GM12878 (cell line): ENCODE data around the gene METTL21A. TPM values are rescaled to one million over a fixed set of nuclear protein-coding genes. Genes with fewer than 3 reads are reported as not detected.

Experiments
- ATAC-seq: fragments of 200-7000 bp; cut with Tn5 transposase; 3 replicates; pipeline ENCODE4 v1.9.1; 2020; ENCODE audit warnings: mild to moderate bottlenecking, moderate library complexity
- BruUV-seq: library from RNA; stranded (reverse); fragments of 400-500 nt; replicated peaks from 2 replicates; lab custom pipeline; 2021; lab: Mats Ljungman, UMichigan
- CTCF ChIA-PET: fragments of 300-600 bp; sonication (Branson Sonifier 250); formaldehyde crosslinking; extraction: SDS; loops from one replicate; lab custom pipeline; 2021; ENCODE audit warnings: inconsistent platforms; lab: Yijun Ruan, JAX
- POLR2A ChIA-PET: fragments of 350-600 bp; formaldehyde crosslinking; extraction: SDS; loops from one replicate; lab custom pipeline; 2021; ENCODE audit warnings: inconsistent platforms; lab: Charles Lee
- RAD21 ChIA-PET: fragments of 300-600 bp; sonication (Branson Sonifier 250); formaldehyde crosslinking; loops from one replicate; lab custom pipeline; 2023; ENCODE audit warnings: antibody characterized with exemption; ENCODE audit not compliant: unreplicated experiment; lab: Charles Lee
- SMC1A ChIA-PET: fragments of 300-600 bp; sonication (Branson Sonifier 250); formaldehyde crosslinking; loops from one replicate; lab custom pipeline; 2023; ENCODE audit not compliant: unreplicated experiment, uncharacterized antibody; lab: Charles Lee
- DNase-seq: peaks from one replicate; pipeline ENCODE4 v3.0.0-alpha.2; 2011; ENCODE audit warnings: low read depth, low spot score
- FAIRE-seq: peaks from 3 replicates; lab custom pipeline; 2011; peaks lifted over from hg19 to GRCh38; lab: Jason Lieb, UNC
- H2AFZ ChIP-seq: 2 replicates; pipeline ENCODE4 v1.6.0; 2011; ENCODE audit warnings: low read depth, low read length, control low read depth; ENCODE audit not compliant: control insufficient read depth
- H3K27ac ChIP-seq: 2 replicates; pipeline ENCODE4 v1.5.1; 2011; ENCODE audit warnings: control low read depth; ENCODE audit not compliant: control insufficient read depth, insufficient read depth
- H3K27me3 ChIP-seq, 2 experiments: replicated peaks in 1 of 2; 2 replicates each; pipeline versions ENCODE4 v1.6.0 to v1.6.1; 2011; ENCODE audit warnings: low read length in 1 of 2; ENCODE audit not compliant: control insufficient read depth in 2 of 2, insufficient read depth in 2 of 2
- H3K36me3 ChIP-seq, 2 experiments: 2 replicates each; pipeline ENCODE4 v1.5.1; 2011; ENCODE audit warnings: low read length in 1 of 2; ENCODE audit not compliant: control insufficient read depth in 2 of 2, insufficient read depth in 2 of 2
- H3K4me1 ChIP-seq: 2 replicates; pipeline ENCODE4 v1.6.1; 2011; ENCODE audit warnings: mild to moderate bottlenecking, low read length, moderate library complexity, mixed read lengths; ENCODE audit not compliant: control insufficient read depth, insufficient read depth
- H3K4me2 ChIP-seq: 2 replicates; pipeline ENCODE4 v1.6.0; 2011; ENCODE audit warnings: control low read depth; ENCODE audit not compliant: control insufficient read depth, insufficient read depth
- H3K4me3 ChIP-seq: fragments of 200-600 bp; sonication (generic); 2 replicates; pipeline ENCODE4 v1.5.1; 2016
- H3K79me2 ChIP-seq: 2 replicates; pipeline ENCODE4 v1.6.0; 2011; ENCODE audit warnings: low read length; ENCODE audit not compliant: control insufficient read depth, insufficient read depth
- H3K9ac ChIP-seq: 2 replicates; pipeline ENCODE4 v1.8.0; 2011; ENCODE audit warnings: low read length, control low read depth, mixed read lengths; ENCODE audit not compliant: control insufficient read depth, insufficient read depth
- H3K9me3 ChIP-seq: replicated peaks from 3 replicates; pipeline ENCODE4 v1.5.1; 2011; ENCODE audit warnings: mild to moderate bottlenecking, low read length; ENCODE audit not compliant: control insufficient read depth, insufficient read depth
- H4K20me1 ChIP-seq: 2 replicates; pipeline ENCODE4 v1.6.0; 2011; ENCODE audit not compliant: control insufficient read depth, insufficient read depth
- E2F8 ChIP-seq: fragments of 450-650 bp; IDR thresholded peaks from 2 replicates; pipeline ENCODE4 v1.6.1; 2018; ENCODE audit warnings: mild to moderate bottlenecking, low read depth, moderate library complexity; ENCODE audit not compliant: partially characterized antibody
- HDGF ChIP-seq: fragments of 450-650 bp; IDR thresholded peaks from 2 replicates; pipeline ENCODE4 v1.6.1; 2016; ENCODE audit warnings: antibody characterized with exemption
- KAT2A ChIP-seq: conservative IDR thresholded peaks from 2 replicates; pipeline ENCODE4 v1.6.1; 2011; ENCODE audit warnings: low read depth, low read length; ENCODE audit not compliant: control insufficient read depth
- LARP7 ChIP-seq: fragments of 450-650 bp; IDR thresholded peaks from 2 replicates; pipeline ENCODE4 v1.6.1; 2017; ENCODE audit warnings: mild to moderate bottlenecking
- MTA2 ChIP-seq: fragments of 450-650 bp; IDR thresholded peaks from 2 replicates; pipeline ENCODE4 v1.6.1; 2016; ENCODE audit warnings: low read depth, mild to moderate bottlenecking, moderate library complexity
- MYC ChIP-seq: IDR thresholded peaks from 2 replicates; pipeline ENCODE4 v1.6.1; 2011; ENCODE audit warnings: mild to moderate bottlenecking, low read length, moderate library complexity, inconsistent platforms; ENCODE audit not compliant: insufficient read depth, insufficient replicate concordance, insufficient read length, severe bottlenecking
- RCOR1 ChIP-seq: conservative IDR thresholded peaks from 2 replicates; pipeline ENCODE4 v1.6.1; 2012; ENCODE audit warnings: low read depth, low read length, improper control_type of control experiment
- TCF3 ChIP-seq: IDR thresholded peaks from 2 replicates; pipeline ENCODE4 v1.6.1; 2012; ENCODE audit warnings: low read depth, mild to moderate bottlenecking, low read length, borderline replicate concordance; ENCODE audit not compliant: insufficient read depth
- ZSCAN29 ChIP-seq: fragments of 450-650 bp; IDR thresholded peaks from 2 replicates; pipeline ENCODE4 v1.6.1; 2017; ENCODE audit warnings: mild to moderate bottlenecking, moderate library complexity
- ZZZ3 ChIP-seq: IDR thresholded peaks from 2 replicates; pipeline ENCODE4 v1.6.1; 2011; ENCODE audit warnings: low read depth; ENCODE audit not compliant: control insufficient read depth, insufficient read length
- WGBS: methylation state at CpG from one replicate; pipeline ENCODE4 v1.1.6; 2016; ENCODE audit warnings: low lambda C conversion rate; ENCODE audit not compliant: insufficient replicate concordance, insufficient coverage; ENCODE audit errors: missing lambda C conversion rate; 5-methylcytosine and 5-hydroxymethylcytosine counted together
- in situ Hi-C: fragments of 300-500 bp; cut with MboI; formaldehyde crosslinking; loops from 9 replicates; pipeline ENCODE4 v1.14.3; 2018; ENCODE audit warnings: mixed read lengths
- intact Hi-C: fragments of 100-400 bp; cut with micrococcal nuclease; formaldehyde crosslinking; loops from one replicate; pipeline ENCODE4 v1.14.2; 2022; ENCODE audit not compliant: unreplicated experiment
- polyA plus RNA-seq, 11 experiments: library from polyadenylated mRNA; depleted of rRNA in 4 of 11; unstranded in 6 of 11; stranded (reverse) in 5 of 11; fragments of >200 nt; fragmentation: Nextera tagmentation in 4 of 11; fragmentation: Illumina TruSeq in 1 of 11; extraction: Ambion mirVana in 4 of 11; extraction: Trizol in 1 of 11; gene quantifications; 1 replicate in 1 of 11; 2 replicates in 10 of 11; pipeline versions ENCODE4 v1.2.1 to v1.2.3, GENCODE V29; 2011 to 2016; ENCODE audit warnings: inconsistent platforms in 2 of 11, missing spikeins in 2 of 11, low read depth in 1 of 11
- total RNA-seq, 4 experiments: library from RNA; depleted of rRNA in 3 of 4; stranded (reverse); fragments of >200 nt in 3 of 4; fragmentation: Illumina TruSeq in 1 of 4; extraction: Trizol in 1 of 4; gene quantifications; 2 replicates each; pipeline versions ENCODE4 v1.2.1 to v1.2.3, GENCODE V29; 2013 to 2021
- TF ChIP-seq, protein P1 (sequence below): IDR thresholded peaks from 2 replicates; pipeline ENCODE4 v1.6.1; 2011; ENCODE audit warnings: borderline replicate concordance, low read depth, mild to moderate bottlenecking, moderate library complexity, mixed read lengths, low read length; ENCODE audit not compliant: insufficient read depth; ENCODE audit errors: extremely low read length
- TF ChIP-seq, protein P2 (sequence below): fragments of 150-350 bp; IDR thresholded peaks from 2 replicates; pipeline ENCODE4 v1.6.1; 2014; ENCODE audit warnings: mild to moderate bottlenecking, low read depth, low read length

Gene METTL21A
- total and polyA plus RNA-seq, 10 of the 15 experiments (the other 5 are each of a cell fraction or from before 2014, with no cell fraction given) = 6.8 to 41.7 (median 27.8) TPM

- TF ChIP-seq ZSCAN29 (no peak), HDGF (no peak), MTA2 (no peak)
- TF ChIP-seq, protein P1, sequence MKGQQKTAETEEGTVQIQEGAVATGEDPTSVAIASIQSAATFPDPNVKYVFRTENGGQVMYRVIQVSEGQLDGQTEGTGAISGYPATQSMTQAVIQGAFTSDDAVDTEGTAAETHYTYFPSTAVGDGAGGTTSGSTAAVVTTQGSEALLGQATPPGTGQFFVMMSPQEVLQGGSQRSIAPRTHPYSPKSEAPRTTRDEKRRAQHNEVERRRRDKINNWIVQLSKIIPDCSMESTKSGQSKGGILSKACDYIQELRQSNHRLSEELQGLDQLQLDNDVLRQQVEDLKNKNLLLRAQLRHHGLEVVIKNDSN = no peak
Measured at GRCh38 chr2:207674266-207674774, 49.1 kb upstream of the METTL21A start (continued).

DNA sequence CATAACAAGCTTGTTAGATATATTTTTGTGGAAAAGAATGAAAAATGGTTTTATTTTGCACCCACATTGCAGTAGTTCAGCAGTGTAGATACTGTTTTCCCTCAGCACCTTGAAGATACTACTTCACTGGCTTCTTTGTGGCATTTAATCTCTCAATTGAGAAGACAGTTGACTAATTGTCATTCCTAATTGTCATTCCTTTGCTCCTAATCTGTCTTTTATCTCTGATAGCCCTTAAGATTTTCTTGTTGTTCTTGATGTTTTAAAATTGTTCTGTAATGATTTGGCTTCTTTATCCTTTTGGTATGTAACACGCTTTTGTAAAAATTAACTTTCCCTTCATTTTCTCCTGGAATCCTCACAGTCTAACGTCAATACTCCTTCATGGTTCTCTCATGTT is 48.2 kb upstream of the METTL21A start:
- ChIA-PET RAD21 (interaction anchor here (0.6 kb wide), 1 partner anchor 52 kb away, joined by 4 read pairs; no protein-coding TSS in a partner anchor), POLR2A (no interaction called here), CTCF (no interaction called here), SMC1A (no interaction called here)
- Histone ChIP-seq H3K4me3 (no peak overlapping the region), H2AFZ (no peak overlapping the region), H3K4me2 (no peak overlapping the region), H3K27ac (no peak overlapping the region), H3K4me1 (no peaks in the 10 kb centered on the region), H3K9ac (no peak overlapping the region), H4K20me1 (no peaks in the 10 kb centered on the region), H3K36me3 (no peaks in the 10 kb centered on the region), H3K27me3 (no peaks in the 10 kb centered on the region), H3K79me2 (no peaks in the 10 kb centered on the region), H3K9me3 (no peaks in the 10 kb centered on the region)
- TF ChIP-seq, protein P2, sequence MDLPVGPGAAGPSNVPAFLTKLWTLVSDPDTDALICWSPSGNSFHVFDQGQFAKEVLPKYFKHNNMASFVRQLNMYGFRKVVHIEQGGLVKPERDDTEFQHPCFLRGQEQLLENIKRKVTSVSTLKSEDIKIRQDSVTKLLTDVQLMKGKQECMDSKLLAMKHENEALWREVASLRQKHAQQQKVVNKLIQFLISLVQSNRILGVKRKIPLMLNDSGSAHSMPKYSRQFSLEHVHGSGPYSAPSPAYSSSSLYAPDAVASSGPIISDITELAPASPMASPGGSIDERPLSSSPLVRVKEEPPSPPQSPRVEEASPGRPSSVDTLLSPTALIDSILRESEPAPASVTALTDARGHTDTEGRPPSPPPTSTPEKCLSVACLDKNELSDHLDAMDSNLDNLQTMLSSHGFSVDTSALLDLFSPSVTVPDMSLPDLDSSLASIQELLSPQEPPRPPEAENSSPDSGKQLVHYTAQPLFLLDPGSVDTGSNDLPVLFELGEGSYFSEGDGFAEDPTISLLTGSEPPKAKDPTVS = no peak
- TF ChIP-seq E2F8 (no peak), ZZZ3 (no peak), MYC (no peak), TCF3 (no peak), HDGF (no peak), KAT2A (no peak), LARP7 (no peak), RCOR1 (no peak)
- WGBS = 44% methylated on average over 2 of the region's 2 CpGs
- intact Hi-C loops = no loop called here
- FAIRE-seq (no peak), DNase-seq (no peak), ATAC-seq (no peak)
- no TSS peak for BruUV-seq
- in situ Hi-C loops = no loop called here
